Measurements from ENCODE around the gene GH1.
"Not testable (repeated sequence)": the region's sequence is repeated elsewhere in the genome, so short reads cannot be mapped to it uniquely, and the experiment has no call there.

GRCh38 chr17:63920779-63921178 is 2.1 kb upstream of the GH1 start:
- not testable (repeated sequence) for TF ChIP-seq EZH2 (IDR thresholded peaks at IDR 0.05; ENCODE audit: insufficient read depth, poor library complexity, severe bottlenecking); EZH2phosphoT487 (IDR thresholded peaks at IDR 0.05; ENCODE audit: insufficient read depth, low read depth)

Data from GM23248 (cell line).